Memory B cell (primary cell): Measurements from ENCODE around the gene RBBP5.

Experiments used
- ATAC-seq: fragments of 150-1000 bp; cut with Tn5 transposase; 2 replicates; pipeline ENCODE4 v1.10.0; 2021; ENCODE audit warnings: low read depth, mild to moderate bottlenecking, moderate library complexity
- DNase-seq, 2 donors: peaks; one replicate each; pipeline ENCODE4 v3.0.0; 2022; ENCODE audit warnings: low spot score in 2 of 2
- H3K27ac Mint-ChIP-seq: one replicate; pipeline ENCODE4 v1.8.0; 2022; ENCODE audit warnings: mild to moderate bottlenecking, moderate library complexity, mixed read lengths
- H3K27me3 Mint-ChIP-seq: one replicate; pipeline ENCODE4 v1.8.0; 2022; ENCODE audit warnings: mixed read lengths
- H3K36me3 Mint-ChIP-seq: one replicate; pipeline ENCODE4 v1.8.0; 2022; ENCODE audit warnings: mild to moderate bottlenecking, mixed read lengths
- H3K4me1 Mint-ChIP-seq: one replicate; pipeline ENCODE4 v1.8.0; 2022; ENCODE audit warnings: mixed read lengths
- H3K4me3 Mint-ChIP-seq: one replicate; pipeline ENCODE4 v1.8.0; 2022; ENCODE audit warnings: mild to moderate bottlenecking, moderate library complexity, mixed read lengths
- H3K9me3 Mint-ChIP-seq: one replicate; pipeline ENCODE4 v1.8.0; 2022; ENCODE audit warnings: mixed read lengths

RBBP5 gene

GRCh38 chr1:205074513-205074912, 47.3 kb downstream of the RBBP5 start:
- Mint-ChIP-seq H3K4me1 (no peaks in the 10 kb centered on the region), H3K27me3 (no peaks in the 10 kb centered on the region), H3K36me3 (no peaks in the 10 kb centered on the region), H3K27ac (no peak overlapping the region), H3K9me3 (no peaks in the 10 kb centered on the region), H3K4me3 (no peak overlapping the region)
- DNase-seq (no peak), ATAC-seq (no peak)

GRCh38 chr1:205074084-205074483, 47.7 kb downstream of the RBBP5 start:
- H3K27me3 Mint-ChIP-seq, result no peaks in the 10 kb centered on the region
- no peaks in the 10 kb centered on the region for H3K36me3 Mint-ChIP-seq
- H3K27ac Mint-ChIP-seq, result no peak overlapping the region
- ATAC-seq, result no peak
- H3K4me1 Mint-ChIP-seq, result no peaks in the 10 kb centered on the region
- no peak for DNase-seq
- H3K9me3 Mint-ChIP-seq, result no peaks in the 10 kb centered on the region
- no peak overlapping the region for H3K4me3 Mint-ChIP-seq

GRCh38 chr1:205073511-205073910, 48.3 kb downstream of the RBBP5 start:
- Mint-ChIP-seq H3K36me3 (no peaks in the 10 kb centered on the region), H3K27ac (no peak overlapping the region), H3K4me1 (no peaks in the 10 kb centered on the region), H3K27me3 (no peaks in the 10 kb centered on the region), H3K4me3 (no peak overlapping the region), H3K9me3 (no peaks in the 10 kb centered on the region)
- no peak for DNase-seq
- no peak for ATAC-seq

GRCh38 chr1:205072881-205073280, 48.9 kb downstream of the RBBP5 start:
- Mint-ChIP-seq H3K27me3 (no peaks in the 10 kb centered on the region), H3K9me3 (no peaks in the 10 kb centered on the region), H3K4me3 (no peak overlapping the region), H3K4me1 (no peaks in the 10 kb centered on the region), H3K27ac (no peak overlapping the region), H3K36me3 (no peaks in the 10 kb centered on the region)
- DNase-seq, result no peak
- no peak for ATAC-seq

GRCh38 chr1:205072286-205072685, 49.5 kb downstream of the RBBP5 start:
- no peak overlapping the region for H3K4me3 Mint-ChIP-seq

GRCh38 chr1:205071801-205072200, 50.0 kb downstream of the RBBP5 start:
- H3K27me3 Mint-ChIP-seq, result no peaks in the 10 kb centered on the region
- ATAC-seq (no peak), DNase-seq (no peak)
- no peak overlapping the region for H3K4me3 Mint-ChIP-seq
- H3K36me3 Mint-ChIP-seq, result no peaks in the 10 kb centered on the region
- no peaks in the 10 kb centered on the region for H3K4me1 Mint-ChIP-seq
- H3K9me3 Mint-ChIP-seq, result no peaks in the 10 kb centered on the region
- no peak overlapping the region for H3K27ac Mint-ChIP-seq

More at GRCh38 chr1:205072286-205072685, 49.5 kb downstream of the RBBP5 start:
- no peak for ATAC-seq
- H3K4me1 Mint-ChIP-seq, result no peaks in the 10 kb centered on the region
- no peaks in the 10 kb centered on the region for H3K27me3 Mint-ChIP-seq
- no peaks in the 10 kb centered on the region for H3K36me3 Mint-ChIP-seq
- H3K9me3 Mint-ChIP-seq, result no peaks in the 10 kb centered on the region
- H3K27ac Mint-ChIP-seq, result no peak overlapping the region
- no peak for DNase-seq

- Mint-ChIP-seq H3K4me1 (no peaks in the 10 kb centered on the region), H3K27ac (no peak overlapping the region)
Observed at GRCh38 chr1:205071028-205071409, 50.8 kb downstream of the RBBP5 start.

GRCh38 chr1:205069371-205070125, 52.2 kb downstream of the RBBP5 start:
- no peaks in the 10 kb centered on the region for H3K9me3 Mint-ChIP-seq
- no peak for DNase-seq
- H3K27me3 Mint-ChIP-seq, result peaks cover 2% of the 10 kb centered on the region
- no peaks in the 10 kb centered on the region for H3K4me1 Mint-ChIP-seq
- H3K27ac Mint-ChIP-seq, result no peak overlapping the region
- ATAC-seq, result no peak
- no peak overlapping the region for H3K4me3 Mint-ChIP-seq
- no peaks in the 10 kb centered on the region for H3K36me3 Mint-ChIP-seq

More at GRCh38 chr1:205071028-205071409, 50.8 kb downstream of the RBBP5 start:
- DNase-seq (no peak), ATAC-seq (no peak)
- peaks cover 2% of the 10 kb centered on the region for H3K27me3 Mint-ChIP-seq
- H3K9me3 Mint-ChIP-seq, result no peaks in the 10 kb centered on the region
- no peaks in the 10 kb centered on the region for H3K36me3 Mint-ChIP-seq
- H3K4me3 Mint-ChIP-seq, result no peak overlapping the region

GRCh38 chr1:205068457-205069040, 53.2 kb downstream of the RBBP5 start:
- Mint-ChIP-seq H3K9me3 (no peaks in the 10 kb centered on the region), H3K27me3 (peaks cover 2% of the 10 kb centered on the region), H3K4me3 (no peak overlapping the region), H3K4me1 (no peaks in the 10 kb centered on the region), H3K36me3 (no peaks in the 10 kb centered on the region), H3K27ac (no peak overlapping the region)
- ATAC-seq, result no peak
- DNase-seq, result no peak

GRCh38 chr1:205068001-205068400, 53.8 kb downstream of the RBBP5 start:
- no peak for DNase-seq
- Mint-ChIP-seq H3K36me3 (no peaks in the 10 kb centered on the region), H3K4me1 (no peaks in the 10 kb centered on the region), H3K27ac (no peak overlapping the region), H3K4me3 (no peak overlapping the region), H3K9me3 (no peaks in the 10 kb centered on the region), H3K27me3 (peaks cover 2% of the 10 kb centered on the region)
- no peak for ATAC-seq

- DNase-seq (no peak), ATAC-seq (no peak)
- Mint-ChIP-seq H3K27ac (no peak overlapping the region), H3K4me3 (no peak overlapping the region), H3K4me1 (no peaks in the 10 kb centered on the region), H3K9me3 (no peaks in the 10 kb centered on the region), H3K27me3 (peaks cover 2% of the 10 kb centered on the region), H3K36me3 (no peaks in the 10 kb centered on the region)
Observed at GRCh38 chr1:205067031-205067430, 54.7 kb downstream of the RBBP5 start.

GRCh38 chr1:205066141-205066818, 55.5 kb downstream of the RBBP5 start:
- Mint-ChIP-seq H3K27ac (no peak overlapping the region), H3K4me3 (no peak overlapping the region), H3K27me3 (peaks cover 2% of the 10 kb centered on the region), H3K36me3 (no peaks in the 10 kb centered on the region), H3K4me1 (peaks cover 2% of the 10 kb centered on the region), H3K9me3 (no peaks in the 10 kb centered on the region)
- DNase-seq (no peak), ATAC-seq (no peak)

- peaks cover 2% of the 10 kb centered on the region for H3K4me1 Mint-ChIP-seq
- no peaks in the 10 kb centered on the region for H3K9me3 Mint-ChIP-seq
Observed at GRCh38 chr1:205065666-205066065, 56.1 kb downstream of the RBBP5 start.

GRCh38 chr1:205064741-205065316, 56.9 kb downstream of the RBBP5 start:
- Mint-ChIP-seq H3K36me3 (no peaks in the 10 kb centered on the region), H3K4me1 (peaks cover 2% of the 10 kb centered on the region), H3K4me3 (no peak overlapping the region), H3K27me3 (peaks cover 2% of the 10 kb centered on the region), H3K27ac (no peak overlapping the region), H3K9me3 (no peaks in the 10 kb centered on the region)
- no peak for ATAC-seq
- DNase-seq, result no peak

More at GRCh38 chr1:205065666-205066065, 56.1 kb downstream of the RBBP5 start:
- no peak for DNase-seq
- H3K27me3 Mint-ChIP-seq, result peaks cover 2% of the 10 kb centered on the region
- H3K4me3 Mint-ChIP-seq, result no peak overlapping the region
- ATAC-seq, result no peak
- no peak overlapping the region for H3K27ac Mint-ChIP-seq
- no peaks in the 10 kb centered on the region for H3K36me3 Mint-ChIP-seq
